GM19193 (cell line): Measurements from ENCODE around the gene CDC73.

Experiments used
- POLR2A ChIP-seq: IDR thresholded peaks from 4 replicates; pipeline ENCODE4 v1.6.1; 2011; ENCODE audit not compliant: insufficient read depth, insufficient read length; ENCODE audit errors: extremely low read depth

Gene CDC73

DNA sequence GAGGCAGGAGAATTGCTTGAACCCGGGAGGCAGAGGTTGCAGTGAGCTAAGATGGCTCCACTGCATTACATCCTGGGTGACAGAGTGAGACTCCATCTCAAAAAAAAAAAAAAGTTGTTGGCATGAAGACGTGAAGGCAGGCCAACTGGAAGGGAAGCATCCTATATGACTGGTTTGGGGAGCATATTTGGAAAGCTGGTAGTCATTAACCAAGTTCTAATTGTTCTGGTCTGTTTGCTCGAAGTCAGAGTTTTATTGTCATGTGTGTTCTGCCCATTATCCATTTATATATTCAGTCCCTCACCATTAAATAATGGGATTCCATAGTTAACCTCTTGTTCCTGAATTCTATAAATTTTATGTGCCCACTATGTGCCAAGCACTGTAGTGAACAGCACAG is 13.4 kb upstream of the CDC73 start:
- no peak for TF ChIP-seq POLR2A

DNA sequence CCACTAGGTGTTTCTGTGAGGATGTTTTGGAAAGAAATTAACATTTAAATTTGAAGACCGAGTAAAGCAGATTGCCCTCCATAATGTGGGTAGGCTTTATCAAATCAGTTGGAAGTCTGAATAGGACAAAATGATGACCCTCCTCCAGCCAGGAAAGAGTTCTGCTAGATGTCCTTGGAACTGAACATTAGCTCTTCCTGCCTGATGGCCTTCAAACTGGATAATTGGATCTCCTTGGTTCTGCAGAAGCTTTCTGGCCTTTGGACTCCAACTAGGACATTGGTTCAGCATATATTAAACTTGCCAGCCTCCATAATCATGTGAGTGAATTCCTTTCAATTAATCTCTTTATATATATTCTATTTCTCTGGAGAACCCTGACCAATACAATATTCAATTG is 12.2 kb upstream of the CDC73 start:
- no peak for TF ChIP-seq POLR2A

DNA sequence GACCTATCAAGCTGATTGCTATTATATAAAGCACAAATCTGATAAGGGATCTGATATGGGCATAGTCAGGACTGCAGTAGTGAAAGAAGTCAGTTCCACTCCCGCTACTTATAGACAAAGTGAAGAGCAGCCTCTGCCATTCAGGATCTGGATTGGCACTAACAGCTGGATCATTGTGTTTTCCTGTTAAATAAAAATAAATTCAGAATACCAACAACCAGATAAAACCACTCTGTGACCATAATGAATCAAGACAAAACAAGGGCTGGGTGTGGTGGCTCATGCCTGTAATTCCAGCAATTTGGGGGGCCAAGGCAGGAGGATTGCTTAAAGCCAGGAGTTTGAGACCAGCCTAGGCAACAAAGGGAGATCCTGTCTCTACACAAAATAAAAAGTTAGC is 11.6 kb upstream of the CDC73 start:
- TF ChIP-seq POLR2A, result no peak

DNA sequence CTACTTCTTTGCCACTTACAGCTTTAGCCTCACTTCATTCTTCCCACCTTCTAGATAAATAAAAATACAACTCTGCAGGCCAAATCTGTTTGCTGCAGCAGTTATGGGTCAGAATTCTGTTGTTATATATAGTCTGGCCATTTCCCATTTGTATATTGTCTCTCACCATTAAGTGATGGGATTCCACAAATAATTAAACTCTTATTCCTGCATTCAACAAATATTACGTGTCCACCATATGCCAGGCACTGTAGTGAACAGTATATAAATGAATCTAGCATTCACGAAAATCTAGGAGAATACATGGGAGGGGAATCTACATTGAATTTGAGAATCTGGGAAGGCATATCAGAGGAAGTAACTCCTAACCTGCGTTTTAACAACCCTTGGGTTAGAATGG is 11.0 kb upstream of the CDC73 start:
- TF ChIP-seq POLR2A, result no peak

DNA sequence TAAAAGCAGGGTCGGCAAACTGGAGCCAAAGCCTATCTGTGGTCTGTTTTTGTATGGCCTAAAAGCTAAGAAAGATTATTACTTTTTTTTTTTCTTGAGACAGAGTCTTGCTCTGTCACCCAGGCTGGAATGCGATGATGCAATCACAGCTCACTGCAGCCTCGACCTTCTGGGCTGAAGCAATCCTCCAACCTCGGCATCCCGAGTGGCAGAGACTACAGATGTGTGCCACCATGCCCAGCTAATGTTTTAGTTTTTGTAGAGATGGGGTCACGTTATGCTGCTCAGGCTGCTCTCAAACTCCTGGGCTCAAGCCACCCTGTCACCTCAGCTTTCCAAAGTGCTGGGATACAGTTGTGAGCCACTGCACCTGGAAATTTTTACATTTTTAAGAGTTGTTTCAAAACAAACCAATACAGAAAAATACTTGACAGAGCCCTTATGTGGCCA is 10.2 kb upstream of the CDC73 start:
- TF ChIP-seq POLR2A, result no peak

DNA sequence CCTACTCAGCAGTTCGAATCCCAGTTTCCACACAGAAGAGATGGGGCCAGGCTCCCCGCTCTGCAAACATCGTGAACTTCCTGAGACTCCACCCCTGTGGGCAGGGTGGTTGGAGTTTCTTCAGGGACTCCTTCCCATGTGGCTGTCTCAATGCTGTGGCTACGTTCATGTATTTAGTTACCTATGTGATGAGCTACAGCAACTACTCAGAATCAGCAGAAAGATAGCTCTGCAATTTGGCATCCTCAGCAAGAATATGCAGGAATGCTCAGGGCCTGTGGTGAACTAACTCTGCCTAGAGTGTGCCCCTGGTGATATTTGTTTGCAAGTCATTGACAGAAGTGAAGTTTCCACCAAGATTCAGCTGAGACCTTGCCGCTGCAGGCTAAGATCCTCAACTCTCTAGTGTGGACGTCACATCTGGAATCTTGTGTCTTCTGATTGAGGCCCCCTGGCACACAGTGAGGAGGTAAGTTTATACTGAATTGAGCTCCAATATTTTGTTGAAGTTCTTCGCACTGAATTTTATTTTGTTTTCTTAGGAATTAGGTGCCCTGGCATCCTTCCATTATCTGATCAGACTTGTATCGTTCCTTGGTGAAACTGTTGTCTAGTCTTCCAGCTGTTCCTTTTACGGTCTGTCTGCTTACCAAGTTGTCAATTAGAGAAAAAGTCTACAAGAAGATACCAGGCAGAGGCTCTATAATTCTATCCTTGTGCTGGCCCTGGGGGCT is 8.4 kb upstream of the CDC73 start:
- no peak for TF ChIP-seq POLR2A

DNA sequence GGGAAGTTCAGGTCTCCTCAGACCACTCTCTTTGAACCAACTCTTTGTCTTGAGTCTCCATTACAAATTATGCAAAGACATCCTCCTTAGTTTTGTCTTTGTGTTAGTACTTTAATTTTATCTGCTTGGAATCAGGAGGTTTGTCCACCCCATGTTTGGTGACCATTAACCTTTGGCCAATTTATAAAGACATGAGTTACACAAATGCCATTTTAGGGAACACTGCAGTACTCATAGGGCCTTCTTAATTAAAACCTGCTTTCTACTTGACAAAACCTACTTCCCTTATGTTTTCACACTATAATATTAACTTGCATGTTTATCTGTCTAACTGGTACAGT is 7.9 kb upstream of the CDC73 start:
- TF ChIP-seq POLR2A, result no peak

DNA sequence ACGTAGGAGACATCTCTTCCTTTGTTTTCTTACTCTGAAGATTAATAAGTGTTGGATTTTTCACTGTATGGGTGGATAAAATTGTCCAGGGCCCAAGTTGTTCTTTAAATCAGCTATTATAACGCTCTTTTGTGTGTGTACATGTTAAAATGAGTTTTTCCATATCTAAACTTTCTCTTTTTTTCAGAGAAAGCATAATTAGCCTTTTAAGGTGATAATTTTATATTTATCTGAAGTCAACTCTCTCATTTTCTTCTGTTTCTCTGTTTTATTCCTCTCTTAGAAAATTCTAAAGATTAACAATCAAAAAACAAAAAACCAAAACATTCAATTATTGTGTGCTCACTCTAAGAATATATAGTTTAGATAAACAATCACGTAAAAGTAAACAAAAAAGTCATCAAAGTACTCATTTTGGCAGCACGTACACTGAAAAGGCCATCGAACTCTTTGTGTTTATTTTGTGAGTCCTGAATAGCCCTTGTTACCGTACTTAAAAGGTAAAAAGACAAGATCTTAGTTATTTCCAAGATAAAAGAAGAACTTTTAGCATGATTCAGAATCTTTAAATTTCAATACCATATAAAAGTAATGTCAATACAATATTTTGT is 7.2 kb upstream of the CDC73 start:
- TF ChIP-seq POLR2A, result no peak

DNA sequence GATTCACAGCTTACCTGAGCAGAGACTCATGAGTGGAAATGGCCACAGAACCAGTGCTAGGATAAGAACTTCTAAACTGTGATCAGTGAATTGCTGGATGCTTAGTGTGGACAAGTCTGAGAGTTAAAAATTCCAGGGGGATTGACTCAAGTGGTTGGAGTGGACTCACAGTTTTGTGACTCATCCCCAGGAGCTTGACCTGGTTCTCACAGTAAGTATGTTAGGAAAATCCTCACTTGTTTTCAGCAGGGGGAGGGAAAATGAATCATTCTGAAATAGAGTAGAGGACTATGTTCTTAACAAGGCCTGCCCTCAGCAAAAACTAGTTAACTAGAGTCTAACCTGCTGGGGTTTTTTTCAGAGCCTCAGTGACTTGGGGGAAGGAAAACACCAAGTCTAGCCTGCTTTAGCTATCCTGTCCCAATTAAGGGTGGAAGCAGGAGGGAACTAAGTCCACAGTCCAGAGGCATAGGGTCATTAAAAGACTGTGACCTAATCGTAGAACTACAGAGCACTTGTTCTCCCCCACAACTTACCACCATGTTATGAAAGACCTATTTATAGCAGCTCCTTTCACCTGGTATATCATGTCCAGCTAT is 6.1 kb upstream of the CDC73 start:
- no peak for TF ChIP-seq POLR2A

DNA sequence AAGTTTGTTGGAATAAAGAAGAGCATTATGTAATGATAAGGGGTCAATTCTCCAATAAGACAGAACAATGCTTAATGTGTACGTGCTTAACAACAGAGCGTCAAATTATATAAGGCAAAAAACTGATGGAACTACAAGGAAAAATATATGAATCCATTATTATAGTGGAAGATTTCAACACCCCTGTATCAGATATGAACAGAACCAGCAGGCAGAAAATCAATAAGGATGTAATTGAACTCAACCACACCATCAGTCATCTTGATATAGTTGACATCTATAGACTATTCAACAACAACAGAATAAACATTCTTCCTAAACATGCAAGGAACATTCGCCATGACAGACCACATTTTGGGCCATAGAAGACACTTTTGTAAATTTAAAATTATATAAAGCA is 3.6 kb upstream of the CDC73 start:
- TF ChIP-seq POLR2A, result no peak

DNA sequence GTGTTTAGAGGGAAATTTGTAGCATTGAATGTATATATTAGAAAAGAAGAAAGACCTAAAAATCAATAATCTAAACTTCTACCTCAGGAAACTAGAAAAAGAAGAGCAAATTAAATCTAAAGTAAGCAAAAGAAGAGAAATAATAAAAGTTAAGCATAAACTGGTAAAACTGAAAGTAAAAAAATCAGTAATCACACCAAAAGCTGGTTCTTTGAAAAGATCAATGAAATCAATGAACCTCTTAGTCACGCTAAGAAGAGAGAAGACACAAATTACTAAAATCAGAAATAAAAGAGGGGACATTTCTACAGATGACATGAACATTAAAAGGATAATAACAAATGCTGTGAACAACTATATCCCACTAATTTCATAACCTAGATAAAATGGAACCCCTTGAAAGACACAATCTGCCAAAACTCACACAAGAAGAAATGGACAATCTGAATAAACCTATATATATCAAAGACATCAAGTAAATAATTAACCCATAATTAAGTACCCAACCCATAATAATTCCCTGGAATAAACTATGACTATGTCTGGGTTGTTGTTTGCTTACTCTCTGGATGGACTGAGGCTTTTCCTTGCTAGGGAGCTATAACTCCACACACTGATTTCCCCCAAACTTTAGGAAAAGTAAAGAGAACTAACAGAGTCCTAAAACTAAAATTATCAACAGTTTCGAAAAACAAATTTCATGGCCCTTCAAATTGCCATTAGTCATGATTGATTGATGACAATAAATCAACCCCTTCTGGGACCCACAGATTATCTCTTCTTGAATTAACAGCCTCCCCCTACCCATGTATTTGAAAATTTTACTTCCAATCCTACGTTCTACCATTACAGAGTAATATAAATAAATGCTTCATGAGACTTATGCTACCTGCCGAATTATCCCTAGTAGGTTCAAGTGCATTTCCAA is 2.8 kb upstream of the CDC73 start:
- TF ChIP-seq POLR2A, result no peak

DNA sequence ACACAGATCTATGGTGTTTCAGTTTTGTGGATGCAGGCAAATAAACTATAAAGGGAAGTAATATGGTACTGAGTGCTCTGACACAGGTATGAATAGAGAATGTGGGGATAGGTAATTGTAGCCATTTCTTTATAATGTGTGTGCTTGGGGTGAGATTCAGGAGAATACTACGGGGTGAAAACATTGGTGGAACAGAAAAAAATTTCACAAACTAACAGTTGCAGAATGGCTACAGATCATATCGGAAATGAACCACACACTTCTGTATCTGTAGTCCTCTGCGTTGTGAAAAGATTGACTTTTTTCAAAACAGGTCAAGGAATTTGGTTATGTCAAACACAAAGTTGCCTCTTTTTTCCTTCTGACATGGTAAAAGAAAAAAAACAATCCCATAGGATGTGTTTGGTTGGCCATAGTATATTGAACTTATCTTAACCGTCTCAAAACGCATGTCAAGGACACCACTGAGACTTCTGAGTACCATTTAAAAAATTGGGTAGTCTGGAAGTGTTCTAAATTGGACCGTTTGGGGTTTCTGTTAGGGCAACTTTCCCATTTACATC is 1.1 kb upstream of the CDC73 start:
- no peak for TF ChIP-seq POLR2A

DNA sequence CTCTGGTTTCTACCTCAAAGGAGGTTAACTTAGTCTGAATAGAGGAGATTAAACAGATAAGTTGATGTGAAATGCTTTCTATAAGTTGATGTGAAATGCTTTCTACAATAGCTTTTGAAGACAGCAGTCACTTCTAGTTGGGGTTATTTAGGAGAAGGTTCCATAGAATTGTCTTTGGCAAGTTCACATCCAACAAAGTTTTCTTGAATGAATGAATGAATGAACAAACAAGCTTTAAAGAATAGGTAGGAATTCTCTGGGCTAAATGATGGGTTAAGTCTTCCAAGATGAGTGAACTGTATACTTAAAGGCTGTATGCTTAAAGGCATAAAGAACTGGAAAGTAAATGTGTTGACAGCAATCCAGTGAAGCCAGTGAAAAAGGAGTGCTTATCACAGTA is 1.9 kb downstream of the CDC73 start:
- no peak for TF ChIP-seq POLR2A

DNA sequence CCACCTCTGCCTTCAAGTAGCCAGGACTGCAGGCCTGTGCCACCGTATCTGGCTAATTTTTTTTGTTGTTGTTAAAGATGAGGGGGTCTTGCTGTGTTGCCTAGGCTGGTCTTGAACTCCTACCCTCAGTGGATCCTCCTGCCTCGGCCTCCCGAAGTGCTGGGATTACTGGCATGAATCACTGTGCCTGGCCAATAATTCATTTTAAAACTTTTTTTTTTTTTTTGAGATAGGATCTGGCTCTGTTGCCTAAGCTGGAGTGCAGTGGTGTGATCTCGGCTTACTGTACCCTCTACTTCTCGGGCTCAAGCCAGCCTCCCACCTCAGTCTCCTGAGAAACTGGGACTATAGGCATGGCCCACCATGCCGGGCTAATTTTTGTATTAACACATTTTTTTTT is 3.5 kb downstream of the CDC73 start:
- TF ChIP-seq POLR2A, result no peak

DNA sequence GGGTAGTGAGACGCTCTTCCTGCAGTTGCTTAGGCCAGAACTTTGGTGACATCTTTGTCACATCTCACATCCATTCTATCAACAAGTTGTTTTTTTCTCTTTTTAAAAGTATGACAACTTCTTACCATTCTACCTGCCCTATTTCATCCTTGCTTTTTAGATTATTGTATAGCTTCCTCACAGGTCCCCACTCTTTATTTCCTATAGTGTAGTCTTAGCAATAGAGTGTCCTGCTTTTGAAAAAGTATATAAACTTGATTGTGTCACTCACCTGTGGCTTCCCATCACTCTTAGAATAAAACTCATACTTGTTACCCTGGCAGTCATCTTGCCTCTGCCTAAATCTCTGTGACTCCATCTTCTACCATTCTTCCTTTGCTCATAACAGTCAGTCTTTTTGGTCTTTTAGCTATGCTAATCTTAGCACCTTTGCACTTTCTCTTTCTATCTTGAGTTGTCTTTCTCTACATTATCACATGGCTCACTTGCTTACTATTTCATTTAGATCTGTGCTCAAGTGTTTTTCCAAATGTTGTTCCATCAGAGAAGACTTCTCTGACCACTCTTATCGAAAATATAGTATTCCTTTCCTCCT is 9.5 kb downstream of the CDC73 start:
- no peak for TF ChIP-seq POLR2A

DNA sequence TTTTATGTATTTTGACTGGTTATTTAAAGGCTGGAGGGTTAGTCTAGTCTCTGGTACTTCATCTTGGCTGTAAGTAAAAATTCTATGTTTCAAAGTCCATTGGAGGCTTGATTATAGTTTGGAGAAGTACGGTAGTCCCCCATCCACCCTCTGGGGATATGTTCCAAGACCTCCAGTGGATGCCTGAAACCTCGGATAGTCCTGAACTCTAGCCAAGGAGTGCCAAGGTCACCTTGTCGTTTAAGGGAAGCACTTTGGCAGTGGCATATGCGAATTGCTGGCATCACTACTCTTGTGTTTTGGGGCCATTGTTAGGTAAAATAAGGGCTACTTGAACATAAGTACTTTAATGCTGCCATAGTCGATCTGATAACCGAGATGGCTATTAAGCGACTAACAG is 18.4 kb downstream of the CDC73 start:
- TF ChIP-seq POLR2A, result no peak

DNA sequence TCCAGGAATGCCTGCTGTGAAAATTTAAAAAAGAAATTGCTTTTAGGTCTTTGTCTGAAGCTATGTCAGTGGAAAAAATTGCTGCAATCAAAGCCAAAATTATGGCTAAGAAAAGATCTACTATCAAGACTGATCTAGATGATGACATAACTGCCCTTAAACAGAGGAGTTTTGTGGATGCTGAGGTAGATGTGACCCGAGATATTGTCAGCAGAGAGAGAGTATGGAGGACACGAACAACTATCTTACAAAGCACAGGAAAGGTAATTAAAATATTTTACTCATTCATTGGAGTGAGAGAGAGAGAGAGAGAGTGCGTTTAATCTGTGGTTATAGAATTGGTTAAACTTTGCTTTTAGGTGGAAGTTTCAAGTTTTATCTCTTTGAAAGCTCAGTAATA is 20.0 kb downstream of the CDC73 start:
- no peak for TF ChIP-seq POLR2A
